Measurements from ENCODE around the gene OBI1.

The OBI1 gene

GRCh38 chr13:78601124-78601873 lies 57.7 kb downstream of the OBI1 start:
- no peak overlapping the region for H3K27ac ChIP-seq
- TF ChIP-seq ZFX (IDR thresholded peaks at IDR 0.05) (no peak), CTCF (conservative IDR thresholded peaks at IDR 0.05) (no peak)

- H3K27ac ChIP-seq, result no peak overlapping the region
Observed at GRCh38 chr13:78600280-78600883, 58.6 kb downstream of the OBI1 start.

GRCh38 chr13:78599645-78600279 lies 59.2 kb downstream of the OBI1 start:
- H3K27ac ChIP-seq, result no peak overlapping the region
- no peak for TF ChIP-seq ZFX (IDR thresholded peaks at IDR 0.05)
- TF ChIP-seq CTCF (conservative IDR thresholded peaks at IDR 0.05), result no peak

More at GRCh38 chr13:78600280-78600883, 58.6 kb downstream of the OBI1 start:
- no peak for TF ChIP-seq ZFX (IDR thresholded peaks at IDR 0.05)
- TF ChIP-seq CTCF (conservative IDR thresholded peaks at IDR 0.05), result no peak

- no peak overlapping the region for H3K27ac ChIP-seq
- TF ChIP-seq ZFX (IDR thresholded peaks at IDR 0.05), result no peak
- TF ChIP-seq CTCF (conservative IDR thresholded peaks at IDR 0.05), result no peak
Observed at GRCh38 chr13:78598966-78599644, 59.9 kb downstream of the OBI1 start.

- H3K27ac ChIP-seq, result no peak overlapping the region
- TF ChIP-seq ZFX (IDR thresholded peaks at IDR 0.05), result no peak
Observed at GRCh38 chr13:78598116-78598781, 60.7 kb downstream of the OBI1 start.

- TF ChIP-seq CTCF (conservative IDR thresholded peaks at IDR 0.05), result no peak
- no peak for TF ChIP-seq ZFX (IDR thresholded peaks at IDR 0.05)
- no peak overlapping the region for H3K27ac ChIP-seq
Observed at GRCh38 chr13:78597602-78597932, 61.4 kb downstream of the OBI1 start.

GRCh38 chr13:78596736-78597601 lies 62.0 kb downstream of the OBI1 start:
- no peak for TF ChIP-seq CTCF (conservative IDR thresholded peaks at IDR 0.05)
- no peak for TF ChIP-seq ZFX (IDR thresholded peaks at IDR 0.05)
- H3K27ac ChIP-seq, result no peak overlapping the region

Data from C4-2B (cell line).